SK-N-SH treated with all-trans-retinoic acid at 6 μM for 48 hours (cell line): ENCODE results near the gene PDK4.

ENCODE experiments used
- ATAC-seq: fragments of 200-7000 bp; cut with Tn5 transposase; 3 replicates; pipeline ENCODE4 v1.9.1; 2020; ENCODE audit warnings: mild to moderate bottlenecking, moderate library complexity
- BACH2 ChIP-seq: fragments of 250-450 bp; sonication (Bioruptor Pico); IDR thresholded peaks from 2 replicates; pipeline ENCODE4 v1.9.0; 2021; ENCODE audit warnings: mild to moderate bottlenecking, borderline replicate concordance
- CREB5 ChIP-seq: fragments of 250-450 bp; sonication (Bioruptor Pico); IDR thresholded peaks from 2 replicates; pipeline ENCODE4 v1.5.1; 2020; ENCODE audit warnings: low read depth, mild to moderate bottlenecking, moderate library complexity
- CSDC2 ChIP-seq: fragments of 250-450 bp; sonication (Bioruptor Pico); IDR thresholded peaks from 2 replicates; pipeline ENCODE4 v1.5.0; 2020; ENCODE audit warnings: mild to moderate bottlenecking, moderate library complexity
- CSRNP3 ChIP-seq: fragments of 250-450 bp; sonication (Bioruptor Pico); IDR thresholded peaks from 2 replicates; pipeline ENCODE4 v1.5.1; 2021; ENCODE audit warnings: mild to moderate bottlenecking, moderate library complexity
- ESRRG ChIP-seq: fragments of 250-450 bp; sonication (Bioruptor Pico); IDR thresholded peaks from 2 replicates; pipeline ENCODE4 v1.6.1; 2021; ENCODE audit warnings: mild to moderate bottlenecking
- GLIS3 ChIP-seq: fragments of 250-450 bp; sonication (Bioruptor Pico); IDR thresholded peaks from 2 replicates; pipeline ENCODE4 v1.5.0; 2020; ENCODE audit warnings: mild to moderate bottlenecking, moderate library complexity
- ISL1 ChIP-seq: fragments of 250-450 bp; sonication (Bioruptor Pico); IDR thresholded peaks from 2 replicates; pipeline ENCODE4 v2.1.2; 2022; ENCODE audit warnings: mild to moderate bottlenecking, moderate library complexity
- OSR1 ChIP-seq: fragments of 250-450 bp; sonication (Bioruptor Pico); IDR thresholded peaks from 2 replicates; pipeline ENCODE4 v1.8.0; 2022; ENCODE audit warnings: moderate library complexity, mild to moderate bottlenecking, inconsistent platforms
- PATZ1 ChIP-seq: fragments of 250-450 bp; sonication (Bioruptor Pico); IDR thresholded peaks from 2 replicates; pipeline ENCODE4 v1.8.0; 2020; ENCODE audit warnings: mild to moderate bottlenecking, moderate library complexity, borderline replicate concordance
- POU6F1 ChIP-seq: fragments of 250-450 bp; sonication (Bioruptor Pico); IDR thresholded peaks from 2 replicates; pipeline ENCODE4 v1.8.0; 2021; ENCODE audit warnings: low read depth, mild to moderate bottlenecking, moderate library complexity, borderline replicate concordance
- PPARA ChIP-seq: fragments of 250-450 bp; sonication (Bioruptor Pico); IDR thresholded peaks from 2 replicates; pipeline ENCODE4 v1.5.0; 2020; ENCODE audit warnings: mild to moderate bottlenecking, borderline replicate concordance
- RARB ChIP-seq: fragments of 250-450 bp; sonication (Bioruptor Pico); IDR thresholded peaks from 2 replicates; pipeline ENCODE4 v1.8.0; 2021; ENCODE audit warnings: mild to moderate bottlenecking, moderate library complexity
- TCF4 ChIP-seq: fragments of 250-450 bp; sonication (Bioruptor Pico); IDR thresholded peaks from 2 replicates; pipeline ENCODE4 v1.8.0; 2021; ENCODE audit warnings: mild to moderate bottlenecking, moderate library complexity, borderline replicate concordance
- TOX ChIP-seq: fragments of 250-450 bp; sonication (Bioruptor Pico); IDR thresholded peaks from 2 replicates; pipeline ENCODE4 v1.8.0; 2021; ENCODE audit warnings: mild to moderate bottlenecking, moderate library complexity, borderline replicate concordance
- TSHZ2 ChIP-seq: fragments of 250-450 bp; sonication (Bioruptor Pico); IDR thresholded peaks from 2 replicates; pipeline ENCODE4 v1.5.0; 2020; ENCODE audit warnings: mild to moderate bottlenecking, moderate library complexity
- ZC3H10 ChIP-seq: fragments of 250-450 bp; sonication (Bioruptor Pico); IDR thresholded peaks from 2 replicates; pipeline ENCODE4 v1.5.1; 2021; ENCODE audit warnings: mild to moderate bottlenecking, moderate library complexity
- ZFP30 ChIP-seq: fragments of 450-650 bp; formaldehyde crosslinking; IDR thresholded peaks from 2 replicates; pipeline ENCODE4 v1.5.0; 2022; ENCODE audit warnings: mild to moderate bottlenecking, moderate library complexity
- ZNF565 ChIP-seq: fragments of 450-650 bp; formaldehyde crosslinking; conservative IDR thresholded peaks from 2 replicates; pipeline ENCODE4 v1.5.0; 2020; ENCODE audit warnings: low read depth, mild to moderate bottlenecking, moderate library complexity
- ZNF70 ChIP-seq: fragments of 450-650 bp; formaldehyde crosslinking; IDR thresholded peaks from 2 replicates; pipeline ENCODE4 v1.5.0; 2020; ENCODE audit warnings: mild to moderate bottlenecking, moderate library complexity
- ZNF8 ChIP-seq: fragments of 450-650 bp; formaldehyde crosslinking; IDR thresholded peaks from 2 replicates; pipeline ENCODE4 v1.5.0; 2020; ENCODE audit warnings: mild to moderate bottlenecking, moderate library complexity

Gene PDK4

GRCh38 chr7:95546647-95547046, 49.7 kb downstream of the PDK4 start (continued):
- no peak for TF ChIP-seq CREB5 (CRISPR knock-in tag)
- TF ChIP-seq TCF4 (CRISPR knock-in tag): no peak
- no peak for TF ChIP-seq GLIS3 (CRISPR knock-in tag)

GRCh38 chr7:95545673-95546072, 50.6 kb downstream of the PDK4 start:
- TF ChIP-seq ZFP30 (no peak), PPARA (CRISPR knock-in tag) (no peak), ZC3H10 (CRISPR knock-in tag) (no peak), ZNF565 (CRISPR knock-in tag) (no peak), OSR1 (CRISPR knock-in tag) (no peak), ESRRG (CRISPR knock-in tag) (no peak), BACH2 (no peak), ZNF8 (CRISPR knock-in tag) (no peak), PATZ1 (CRISPR knock-in tag) (no peak), TCF4 (CRISPR knock-in tag) (no peak), POU6F1 (CRISPR knock-in tag) (no peak), CREB5 (CRISPR knock-in tag) (no peak), RARB (CRISPR knock-in tag) (no peak), TSHZ2 (CRISPR knock-in tag) (no peak), ISL1 (CRISPR knock-in tag) (no peak), CSRNP3 (CRISPR knock-in tag) (no peak)
- no peak for ATAC-seq

GRCh38 chr7:95545007-95545615, 51.2 kb downstream of the PDK4 start:
- peak; percentile 94 for ATAC-seq
- TF ChIP-seq CSRNP3 (CRISPR knock-in tag) (no peak), ZNF8 (CRISPR knock-in tag) (no peak), CSDC2 (CRISPR knock-in tag) (no peak), RARB (CRISPR knock-in tag) (no peak), OSR1 (CRISPR knock-in tag) (no peak), TCF4 (CRISPR knock-in tag) (no peak), POU6F1 (CRISPR knock-in tag) (no peak), ZC3H10 (CRISPR knock-in tag) (no peak), BACH2 (no peak), TOX (no peak), GLIS3 (CRISPR knock-in tag) (no peak), ESRRG (CRISPR knock-in tag) (no peak), ZNF70 (CRISPR knock-in tag) (no peak)
- TF ChIP-seq, all 23 proteins: peak for 0
